H1 (cell line): ENCODE results near the gene GRK5. TPM values are rescaled to one million over a fixed set of nuclear protein-coding genes. Genes with fewer than 3 reads are reported as not detected.

Experiments
- CTCF ChIA-PET: fragments of 300-600 bp; sonication (Branson Sonifier 250); formaldehyde crosslinking; loops from one replicate; lab custom pipeline; 2021; ENCODE audit not compliant: partially characterized antibody; lab: Charles Lee
- POLR2A ChIA-PET: fragments of 300-600 bp; sonication (Branson Sonifier 250); formaldehyde crosslinking; loops from one replicate; lab custom pipeline; 2021; ENCODE audit warnings: inconsistent platforms; ENCODE audit not compliant: partially characterized antibody; lab: Charles Lee
- DNase-seq, 2 experiments: peaks; one replicate each; pipeline versions ENCODE4 v3.0.0 to v3.0.0-alpha.2; 2010 to 2022; ENCODE audit warnings: low spot score in 2 of 2, low read depth in 1 of 2, mixed read lengths in 1 of 2
- FAIRE-seq: peaks from 2 replicates; lab custom pipeline; 2011; peaks lifted over from hg19 to GRCh38; lab: Jason Lieb, UNC
- H2AFZ ChIP-seq: 2 replicates; pipeline ENCODE4 v1.8.1; 2012; ENCODE audit warnings: low read length, inconsistent platforms
- H2AK5ac ChIP-seq: 2 replicates; pipeline ENCODE4 v1.6.1; 2013; ENCODE audit warnings: low read depth, low read length
- H2BK120ac ChIP-seq: replicated peaks from 2 replicates; pipeline ENCODE3; 2013; ENCODE audit warnings: low read depth, low read length, inconsistent platforms
- H2BK12ac ChIP-seq: 2 replicates; pipeline ENCODE4 v1.6.1; 2013; ENCODE audit warnings: low read depth, low read length
- H2BK15ac ChIP-seq: 2 replicates; pipeline ENCODE4 v1.6.1; 2013; ENCODE audit warnings: low read length
- H2BK20ac ChIP-seq: 2 replicates; pipeline ENCODE4 v1.6.1; 2013; ENCODE audit warnings: low read length
- H2BK5ac ChIP-seq: 2 replicates; pipeline ENCODE4 v1.6.1; 2013; ENCODE audit warnings: low read depth, low read length
- H3K14ac ChIP-seq: 2 replicates; pipeline ENCODE4 v1.6.1; 2013; ENCODE audit warnings: inconsistent platforms; ENCODE audit not compliant: insufficient read length
- H3K18ac ChIP-seq: 2 replicates; pipeline ENCODE4 v1.6.1; 2013; ENCODE audit warnings: low read length; ENCODE audit errors: extremely low read depth
- H3K23ac ChIP-seq: 2 replicates; pipeline ENCODE4 v1.6.1; 2013; ENCODE audit warnings: inconsistent platforms; ENCODE audit not compliant: insufficient read length
- H3K23me2 ChIP-seq: 2 replicates; pipeline ENCODE4 v1.6.1; 2013; ENCODE audit warnings: low read depth, low read length
- H3K27ac ChIP-seq: 2 replicates; pipeline ENCODE4 v1.6.1; 2011; ENCODE audit warnings: low read depth, low read length, inconsistent platforms
- H3K27me3 ChIP-seq, 4 experiments: replicated peaks in 1 of 4; 1 replicate in 1 of 4; 2 replicates in 3 of 4; pipeline versions ENCODE4 v1.6.1 to v1.8.1; 2011 to 2013; ENCODE audit warnings: low read length in 3 of 4, mild to moderate bottlenecking in 3 of 4, inconsistent platforms in 2 of 4, mixed read lengths in 2 of 4, moderate library complexity in 1 of 4; ENCODE audit not compliant: control insufficient read depth in 3 of 4, insufficient read depth in 3 of 4; ENCODE audit errors: extremely low read depth in 1 of 4
- H3K36me3 ChIP-seq, 4 experiments: 2 replicates each; pipeline versions ENCODE4 v1.6.1 to v1.8.1; 2011 to 2013; ENCODE audit warnings: mild to moderate bottlenecking in 4 of 4, low read length in 3 of 4, moderate library complexity in 2 of 4, control low read depth in 1 of 4, inconsistent platforms in 1 of 4; ENCODE audit not compliant: insufficient read depth in 4 of 4, control insufficient read depth in 2 of 4
- H3K4ac ChIP-seq: replicated peaks from 2 replicates; pipeline ENCODE3; 2013; ENCODE audit warnings: low read length, low read depth, mixed read lengths, inconsistent platforms; ENCODE audit not compliant: insufficient read length
- H3K4me1 ChIP-seq, 4 experiments: replicated peaks in 1 of 4; 1 replicate in 1 of 4; 2 replicates in 3 of 4; pipeline versions ENCODE4 v1.6.1 to v1.8.1; 2011 to 2013; ENCODE audit warnings: low read length in 3 of 4, inconsistent platforms in 2 of 4, mixed read lengths in 1 of 4; ENCODE audit not compliant: insufficient read depth in 4 of 4, control insufficient read depth in 3 of 4
- H3K4me2 ChIP-seq, 2 experiments: 2 replicates each; pipeline versions ENCODE4 v1.6.1 to v1.8.1; 2011 to 2013; ENCODE audit warnings: low read depth in 2 of 2, low read length in 2 of 2, control low read depth in 1 of 2, inconsistent platforms in 1 of 2, mild to moderate bottlenecking in 1 of 2; ENCODE audit not compliant: insufficient read depth in 1 of 2
- H3K4me3 ChIP-seq, 4 experiments: fragments of 200-600, 300-600 bp in 1 of 4; sonication (generic), shearing (Covaris generic), sonication (Bioruptor Twin) in 1 of 4; 2 replicates each; pipeline versions ENCODE4 v1.5.1 to v1.8.1; 2011 to 2016; ENCODE audit warnings: low read length in 4 of 4, low read depth in 3 of 4, control low read depth in 2 of 4, inconsistent platforms in 2 of 4, mild to moderate bottlenecking in 2 of 4, mixed read lengths in 1 of 4, moderate library complexity in 1 of 4; ENCODE audit not compliant: insufficient read depth in 2 of 4; ENCODE audit errors: extremely low read depth in 1 of 4
- H3K56ac ChIP-seq: replicated peaks from 2 replicates; pipeline ENCODE3; 2013; ENCODE audit warnings: low read depth, mild to moderate bottlenecking, mixed read lengths, low read length, inconsistent platforms; ENCODE audit not compliant: insufficient read length
- H3K79me1 ChIP-seq: 2 replicates; pipeline ENCODE4 v1.6.1; 2013; ENCODE audit warnings: low read depth, low read length, control low read depth
- H3K79me2 ChIP-seq, 2 experiments: 2 replicates each; pipeline versions ENCODE4 v1.6.1 to v1.8.1; 2012 to 2013; ENCODE audit warnings: low read length in 2 of 2, mild to moderate bottlenecking in 2 of 2, inconsistent platforms in 1 of 2; ENCODE audit not compliant: insufficient read depth in 2 of 2, control insufficient read depth in 1 of 2
- H3K9ac ChIP-seq, 4 experiments: replicated peaks in 1 of 4; 1 replicate in 1 of 4; 2 replicates in 3 of 4; pipeline versions ENCODE4 v1.6.1 to v1.8.1; 2011 to 2013; ENCODE audit warnings: low read depth in 3 of 4, low read length in 3 of 4, control low read depth in 2 of 4, mild to moderate bottlenecking in 2 of 4, moderate library complexity in 2 of 4, inconsistent platforms in 1 of 4; ENCODE audit errors: extremely low read depth in 1 of 4
- H3K9me3 ChIP-seq, 2 experiments: 2 replicates each; pipeline versions ENCODE4 v1.6.1 to v1.8.1; 2012 to 2013; ENCODE audit warnings: mild to moderate bottlenecking in 2 of 2, moderate library complexity in 2 of 2, control low read depth in 1 of 2, inconsistent platforms in 1 of 2, low read depth in 1 of 2, low read length in 1 of 2, mixed read lengths in 1 of 2; ENCODE audit not compliant: insufficient read depth in 2 of 2
- H4K20me1 ChIP-seq, 2 experiments: replicated peaks in 1 of 2; 2 replicates each; pipeline versions ENCODE3 to v1.8.1; 2011 to 2013; ENCODE audit warnings: inconsistent platforms in 2 of 2, low read length in 2 of 2, mild to moderate bottlenecking in 1 of 2; ENCODE audit not compliant: insufficient read depth in 2 of 2, control insufficient read depth in 1 of 2
- H4K5ac ChIP-seq: 2 replicates; pipeline ENCODE4 v1.6.1; 2013; ENCODE audit warnings: low read length, low read depth, mixed read lengths, inconsistent platforms; ENCODE audit not compliant: insufficient read length
- H4K8ac ChIP-seq: 2 replicates; pipeline ENCODE4 v1.8.0; 2013; ENCODE audit warnings: mild to moderate bottlenecking, moderate library complexity, low read length, inconsistent platforms; ENCODE audit not compliant: insufficient read depth; ENCODE audit errors: extremely low read depth
- H4K91ac ChIP-seq: replicated peaks from 2 replicates; pipeline ENCODE3; 2013; ENCODE audit warnings: low read length, mixed read lengths, inconsistent platforms; ENCODE audit not compliant: insufficient read length
- BACH1 ChIP-seq: IDR thresholded peaks from 2 replicates; pipeline ENCODE4 v1.6.1; 2012; ENCODE audit warnings: low read length, improper control_type of control experiment
- BRCA1 ChIP-seq: IDR thresholded peaks from 2 replicates; pipeline ENCODE4 v1.6.1; 2012; ENCODE audit warnings: low read depth, low read length, improper control_type of control experiment
- CBX5 ChIP-seq: fragments of 300-800, 300-1000 bp; sonication (generic); IDR thresholded peaks from 2 replicates; pipeline ENCODE4 v1.7.1; 2016; ENCODE audit warnings: antibody characterized with exemption, low read length, low read depth
- CREB1 ChIP-seq: IDR thresholded peaks from 2 replicates; pipeline ENCODE4 v1.6.1; 2012; ENCODE audit warnings: inconsistent platforms
- GABPA ChIP-seq: IDR thresholded peaks from 2 replicates; pipeline ENCODE4 v1.6.1; 2011; ENCODE audit warnings: mild to moderate bottlenecking, low read length, moderate library complexity, borderline replicate concordance; ENCODE audit not compliant: insufficient read depth
- GTF2F1 ChIP-seq: IDR thresholded peaks from 2 replicates; pipeline ENCODE4 v1.6.1; 2012; ENCODE audit warnings: low read depth, low read length, improper control_type of control experiment, borderline replicate concordance
- KDM5A ChIP-seq: fragments of 200-600 bp; IDR thresholded peaks from 2 replicates; pipeline ENCODE4 v1.7.1; 2012; ENCODE audit warnings: mild to moderate bottlenecking, low read length, inconsistent platforms, mixed read lengths
- NRF1 ChIP-seq: IDR thresholded peaks from 2 replicates; pipeline ENCODE4 v1.6.1; 2011; ENCODE audit warnings: mild to moderate bottlenecking, low read depth, low read length, improper control_type of control experiment
- POU5F1 ChIP-seq: IDR thresholded peaks from 2 replicates; pipeline ENCODE4 v1.6.1; 2011; ENCODE audit warnings: low read depth, mild to moderate bottlenecking, low read length, moderate library complexity
- RAD21 ChIP-seq, 2 experiments: IDR thresholded peaks in 1 of 2; conservative IDR thresholded peaks in 1 of 2; 2 replicates each; pipeline ENCODE4 v1.6.1; 2011; ENCODE audit warnings: low read depth in 2 of 2, low read length in 2 of 2, improper control_type of control experiment in 1 of 2, inconsistent platforms in 1 of 2, mild to moderate bottlenecking in 1 of 2, moderate library complexity in 1 of 2
- SAP30 ChIP-seq: fragments of 300-600 bp; sonication (generic); IDR thresholded peaks from 2 replicates; pipeline ENCODE4 v1.7.1; 2012; ENCODE audit warnings: low read length, moderate library complexity, mild to moderate bottlenecking, inconsistent platforms; ENCODE audit not compliant: insufficient read depth, insufficient replicate concordance
- SP2 ChIP-seq: IDR thresholded peaks from 2 replicates; pipeline ENCODE4 v1.6.1; 2012; ENCODE audit warnings: mild to moderate bottlenecking, low read length, inconsistent platforms
- SUZ12 ChIP-seq: fragments of 200-600 bp; sonication (generic); IDR thresholded peaks from 2 replicates; pipeline ENCODE4 v1.6.1; 2012; ENCODE audit warnings: mild to moderate bottlenecking, inconsistent platforms, low read length, moderate library complexity, mixed read lengths
- TCF12 ChIP-seq: IDR thresholded peaks from 2 replicates; pipeline ENCODE4 v1.6.1; 2011; ENCODE audit warnings: low read depth, mild to moderate bottlenecking, low read length
- WGBS, 2 experiments: shearing (Covaris generic) in 1 of 2; methylation state at CpG; one replicate each; pipeline versions ENCODE4 v1.1.6 to v1.1.7; 2013 to 2015; ENCODE audit warnings: low lambda C conversion rate in 2 of 2, mixed read lengths in 2 of 2, inconsistent platforms in 1 of 2, low coverage in 1 of 2, missing lambda C conversion rate in 1 of 2; ENCODE audit not compliant: insufficient replicate concordance in 2 of 2, insufficient coverage in 1 of 2, insufficient read length in 1 of 2; ENCODE audit errors: extremely low coverage in 1 of 2, missing lambda C conversion rate in 1 of 2; 5-methylcytosine and 5-hydroxymethylcytosine counted together
- polyA plus RNA-seq, 7 experiments: library from polyadenylated mRNA; depleted of rRNA in 3 of 7; stranded (reverse) in 5 of 7; unstranded in 2 of 7; fragments of >200 nt in 5 of 7; fragments of 200-250 nt in 2 of 7; gene quantifications; 1 replicate in 5 of 7; 2 replicates in 1 of 7; 4 replicates in 1 of 7; pipeline versions ENCODE4 v1.2.1 to v1.2.3, GENCODE V29; 2011 to 2013; ENCODE audit warnings: missing spikeins in 2 of 7, mixed read lengths in 2 of 7
- total RNA-seq: library from RNA; stranded (reverse); fragmentation: NEBNext Ultra II Directional; extraction: Animal tissue kit (Norgen Biotek cat#: 25700); gene quantifications from 2 replicates; pipeline ENCODE4 v1.2.1, GENCODE V29; 2021

The GRK5 gene
- total and polyA plus RNA-seq, 2 of the 8 experiments (the other 6 are each of a cell fraction or from before 2014, with no cell fraction given) = 0.54 to 2.5 TPM

- H3K4me2 ChIP-seq = no peak overlapping the region
- no peak overlapping the region for H3K14ac ChIP-seq
- no peak for DNase-seq
- no peak overlapping the region for H3K27ac ChIP-seq
- ChIA-PET POLR2A (interaction anchor here (0.7 to 1.6 kb wide), 3 partner anchors 11 to 29 kb away, joined by 3 to 8 read pairs (median 4); no protein-coding TSS in a partner anchor), CTCF (interaction anchor here (0.9 to 1.4 kb wide), 4 partner anchors 9 to 129 kb away, joined by 3 to 4 read pairs (median 3); partner anchors contain the start of gene GRK5)
- no peak overlapping the region for H3K4me3 ChIP-seq
- no peaks in the 10 kb centered on the region for H4K20me1 ChIP-seq
- no peak overlapping the region for H2BK120ac ChIP-seq
- H3K18ac ChIP-seq = no peak overlapping the region
- no peak overlapping the region for H2BK15ac ChIP-seq
- H3K79me1 ChIP-seq = no peaks in the 10 kb centered on the region
- H4K5ac ChIP-seq = no peak overlapping the region
- no peak overlapping the region for H4K91ac ChIP-seq
- no peak overlapping the region for H4K8ac ChIP-seq
- no peak overlapping the region for H2AFZ ChIP-seq
- FAIRE-seq = no peak
- H3K56ac ChIP-seq = no peak overlapping the region
- peaks cover 0 to 2% (median 0%) of the 10 kb centered on the region in 4 experiments; a peak in 3 of 7 replicates for H3K4me1 ChIP-seq
- whole genome bisulfite sequencing, 2 experiments = 88% methylated on average over 10 of the region's 10 CpGs; no CpG with 5 or more reads in 1 of the 2 experiments
- H3K36me3 ChIP-seq = no peaks in the 10 kb centered on the region
- H2BK12ac ChIP-seq = no peak overlapping the region
- H3K9me3 ChIP-seq = no peaks in the 10 kb centered on the region; a peak in 1 of 4 replicates
- no peak overlapping the region for H2BK5ac ChIP-seq
- no peak overlapping the region for H3K4ac ChIP-seq
- H2AK5ac ChIP-seq = no peak overlapping the region
- no peaks in the 10 kb centered on the region for H3K79me2 ChIP-seq
- no peaks in the 10 kb centered on the region for H3K23me2 ChIP-seq
- no peak overlapping the region for H3K9ac ChIP-seq
- no peaks in the 10 kb centered on the region for H3K27me3 ChIP-seq
- H3K23ac ChIP-seq = no peak overlapping the region
- H2BK20ac ChIP-seq = no peak overlapping the region
- TF ChIP-seq CREB1 = no peak
- TF ChIP-seq POU5F1 = no peak
- no peak for TF ChIP-seq GTF2F1
- TF ChIP-seq GABPA = no peak
- TF ChIP-seq BRCA1 = no peak
- TF ChIP-seq KDM5A = no peak
- TF ChIP-seq SUZ12 = no peak
- no peak for TF ChIP-seq SP2
- TF ChIP-seq BACH1 = no peak
- TF ChIP-seq RAD21 (IDR thresholded peaks at IDR 0.05 in 1 of 2, conservative IDR thresholded peaks at IDR 0.05 in 1 of 2; ENCODE audit: low read depth in 2 of 2, low read length in 2 of 2) = no peak
- no peak for TF ChIP-seq SAP30
- no peak for TF ChIP-seq NRF1
- no peak for TF ChIP-seq TCF12
- TF ChIP-seq CBX5 = no peak
Observed at GRCh38 chr10:119335671-119336353, 128.4 kb downstream of the GRK5 start.
